ENCODE data around the gene NFATC2. TPM values are rescaled to one million over a fixed set of nuclear protein-coding genes. Genes with fewer than 3 reads are reported as not detected.
"Not testable (repeated sequence)": the region's sequence is repeated elsewhere in the genome, so short reads cannot be mapped to it uniquely, and the experiment has no call there.

NFATC2 gene
- total RNA-seq, 4 donors from 2014 or later, result 5.7 to 36.4 (median 12.0) TPM

- TF ChIP-seq POLR2A (IDR thresholded peaks at IDR 0.05), result no peak
- TF ChIP-seq CTCF (IDR thresholded peaks at IDR 0.05), result no peak
- Histone ChIP-seq H3K36me3 (no peaks in the 10 kb centered on the region), H3K27me3 (no peaks in the 10 kb centered on the region), H3K9me3 (no peaks in the 10 kb centered on the region), H3K4me1 (no peaks in the 10 kb centered on the region), H3K4me3 (no peak overlapping the region), H3K27ac (no peak overlapping the region)
- intact Hi-C loops (cut with DNase I; ENCODE audit: low total_unique reads), result no loop called here
- DNase-seq, result no peak
Measured at GRCh38 chr20:51345601-51346101, 196.9 kb downstream of the NFATC2 start.

GRCh38 chr20:51343802-51344201, 198.7 kb downstream of the NFATC2 start:
- H3K4me1 ChIP-seq; intact Hi-C loops (cut with DNase I; ENCODE audit: low total_unique reads); DNase-seq: not testable (repeated sequence)

GRCh38 chr20:51342510-51343236, 199.8 kb downstream of the NFATC2 start:
- H3K27ac ChIP-seq, result no peak overlapping the region
- no peak for TF ChIP-seq POLR2A (IDR thresholded peaks at IDR 0.05)
- TF ChIP-seq CTCF (IDR thresholded peaks at IDR 0.05), result no peak
- no peaks in the 10 kb centered on the region for H3K27me3 ChIP-seq
- H3K4me3 ChIP-seq, result no peak overlapping the region
- H3K36me3 ChIP-seq, result no peaks in the 10 kb centered on the region
- intact Hi-C loops (cut with DNase I; ENCODE audit: low total_unique reads), result no loop called here
- H3K9me3 ChIP-seq, result no peaks in the 10 kb centered on the region
- no peak for DNase-seq
- H3K4me1 ChIP-seq, result no peaks in the 10 kb centered on the region

More at GRCh38 chr20:51343802-51344201, 198.7 kb downstream of the NFATC2 start:
- H3K9me3 ChIP-seq, H3K4me3 ChIP-seq, H3K27ac ChIP-seq, H3K36me3 ChIP-seq, H3K27me3 ChIP-seq: not testable (repeated sequence)

- intact Hi-C loops (cut with DNase I; ENCODE audit: low total_unique reads), result no loop called here
- H3K4me1 ChIP-seq, result no peaks in the 10 kb centered on the region
- no peaks in the 10 kb centered on the region for H3K9me3 ChIP-seq
- no peak overlapping the region for H3K27ac ChIP-seq
- DNase-seq, result no peak
- no peaks in the 10 kb centered on the region for H3K27me3 ChIP-seq
- TF ChIP-seq CTCF (IDR thresholded peaks at IDR 0.05) (no peak), POLR2A (IDR thresholded peaks at IDR 0.05) (no peak)
- no peaks in the 10 kb centered on the region for H3K36me3 ChIP-seq
- H3K4me3 ChIP-seq, result no peak overlapping the region
Measured at GRCh38 chr20:51341581-51341980, 200.9 kb downstream of the NFATC2 start.

GRCh38 chr20:51340451-51340840, 202.1 kb downstream of the NFATC2 start:
- H3K4me3 ChIP-seq, result no peak overlapping the region
- H3K4me1 ChIP-seq, result no peaks in the 10 kb centered on the region
- no peaks in the 10 kb centered on the region for H3K36me3 ChIP-seq
- no peaks in the 10 kb centered on the region for H3K9me3 ChIP-seq
- no peak for TF ChIP-seq POLR2A (IDR thresholded peaks at IDR 0.05)
- no peak for TF ChIP-seq CTCF (IDR thresholded peaks at IDR 0.05)
- H3K27me3 ChIP-seq, result no peaks in the 10 kb centered on the region
- no peak overlapping the region for H3K27ac ChIP-seq
- DNase-seq, result no peak
- intact Hi-C loops (cut with DNase I; ENCODE audit: low total_unique reads), result no loop called here

Data from uterus (tissue), 4 donors.